ENCODE data around the gene RNF6. TPM values are rescaled to one million over a fixed set of nuclear protein-coding genes. Genes with fewer than 3 reads are reported as not detected.

Gene RNF6
- total RNA-seq, 1 experiment from 2014 or later, result 50.3 TPM

- DNase-seq (ENCODE audit: low spot score), result no peak
Observed at GRCh38 chr13:26227166-26227971, 5.3 kb upstream of the RNF6 start.

DNA sequence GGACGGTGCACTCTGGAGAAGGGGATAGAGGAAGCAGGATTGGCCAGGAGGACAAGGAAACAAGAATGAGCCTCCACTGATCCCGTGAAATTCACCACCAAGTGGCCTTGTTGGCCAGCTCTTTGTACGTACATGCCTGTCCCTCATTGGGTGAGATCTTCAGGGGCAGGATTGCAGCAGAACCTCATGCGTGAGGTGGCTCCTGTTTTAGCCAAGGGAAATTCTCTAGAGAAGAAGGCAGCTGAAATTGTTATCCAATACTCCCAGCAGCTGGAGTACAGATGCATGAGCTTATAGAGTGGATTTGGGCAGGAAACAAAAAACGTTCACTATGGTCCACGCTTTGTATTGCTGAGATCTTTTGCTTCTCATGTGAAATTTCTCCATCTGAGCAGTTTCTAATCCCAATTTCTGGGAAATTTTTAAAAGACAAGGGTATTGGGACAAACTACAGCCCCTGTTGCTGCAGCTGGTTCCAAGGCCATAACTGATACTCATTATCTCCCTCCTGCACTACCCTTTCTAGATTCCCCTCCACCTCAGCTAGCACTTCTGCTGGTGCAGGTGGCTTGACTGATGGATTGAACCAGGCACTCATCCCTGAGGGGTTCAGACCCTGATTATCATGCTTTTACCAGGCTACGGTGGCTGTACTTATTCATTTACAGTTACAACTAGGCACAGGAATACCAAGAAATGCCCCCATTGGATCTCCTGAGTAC lies 3.9 kb upstream of the RNF6 start:
- DNase-seq (ENCODE audit: low spot score), result no peak

DNA sequence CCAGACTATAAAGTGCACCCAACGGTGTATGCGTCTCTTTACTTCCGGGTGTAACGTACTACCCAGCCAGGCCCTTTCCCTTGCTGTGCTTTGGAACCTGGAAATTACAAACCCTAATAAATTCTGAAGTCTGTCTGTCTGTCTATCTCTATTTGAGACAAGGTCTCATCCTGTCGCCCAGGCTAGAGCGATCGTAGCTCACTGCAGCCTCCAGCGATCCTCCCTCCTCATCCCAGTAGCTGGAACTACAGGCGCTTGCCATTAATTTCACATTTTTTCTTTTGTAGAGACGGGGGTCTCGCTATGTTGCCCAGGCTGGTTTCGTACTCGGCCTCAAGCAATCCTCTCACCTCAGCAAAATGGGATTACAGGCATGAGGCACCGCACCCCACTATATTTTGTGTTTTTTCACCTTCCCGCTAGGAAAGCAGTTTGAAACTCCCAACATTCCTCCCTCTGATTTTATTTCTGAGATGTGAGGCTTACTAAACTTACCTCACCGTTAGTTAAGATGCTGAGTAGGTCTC lies 469 bp upstream of the RNF6 start:
- DNase-seq (ENCODE audit: low spot score), result no peak

- DNase-seq (ENCODE audit: low spot score), result no peak
Observed at GRCh38 chr13:26221399-26221720, 754 bp downstream of the RNF6 start.

DNA sequence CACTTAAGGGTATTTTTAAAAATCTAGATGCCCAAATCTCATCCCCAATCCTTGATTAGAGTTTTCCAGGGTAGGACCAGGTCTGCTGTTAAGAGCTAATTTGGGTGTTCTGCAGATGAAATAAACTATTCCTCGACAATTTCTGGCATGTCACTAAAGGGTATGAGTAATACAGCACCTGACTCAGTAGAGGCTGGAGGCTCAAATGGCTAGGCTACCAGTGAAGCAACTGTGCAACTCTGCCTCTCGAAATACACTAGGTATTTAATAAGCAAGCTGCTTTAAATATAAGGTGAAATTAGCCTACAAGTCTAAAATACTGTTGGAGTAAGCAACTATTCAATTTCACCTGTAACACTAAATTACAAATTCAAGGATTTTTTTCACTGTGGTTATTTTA lies 1.5 kb downstream of the RNF6 start:
- no peak for DNase-seq (ENCODE audit: low spot score)

- no peak for DNase-seq (ENCODE audit: low spot score)
Observed at GRCh38 chr13:26219726-26220125, 2.4 kb downstream of the RNF6 start.

- no peak for DNase-seq (ENCODE audit: low spot score)
Observed at GRCh38 chr13:26216042-26216441, 6.1 kb downstream of the RNF6 start.

GRCh38 chr13:26213982-26214381 lies 8.1 kb downstream of the RNF6 start:
- DNase-seq (ENCODE audit: low spot score), result no peak

DNA sequence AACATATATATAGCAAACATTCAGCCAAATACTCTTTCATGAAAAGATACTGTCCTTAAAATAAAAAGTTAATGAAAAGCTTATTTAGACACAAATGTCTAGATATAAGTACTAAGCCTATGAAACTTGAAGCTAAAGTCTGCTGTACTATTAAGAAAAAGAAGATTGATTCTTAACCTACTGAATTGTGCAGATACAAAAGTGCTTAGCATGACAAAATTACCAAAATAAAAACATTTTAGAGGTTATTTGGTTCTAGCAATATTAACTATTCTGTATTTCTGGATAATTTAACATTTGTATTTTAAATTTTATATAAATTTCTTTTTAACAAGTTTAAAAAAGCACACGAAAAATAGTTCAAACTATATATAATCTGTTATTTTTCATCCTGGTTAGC lies 8.8 kb downstream of the RNF6 start:
- DNase-seq (ENCODE audit: low spot score), result no peak

GRCh38 chr13:26208287-26208686 lies 13.8 kb downstream of the RNF6 start:
- no peak for DNase-seq (ENCODE audit: low spot score)

- DNase-seq (ENCODE audit: low spot score), result no peak
Observed at GRCh38 chr13:26202365-26202972, 19.6 kb downstream of the RNF6 start.

DNA sequence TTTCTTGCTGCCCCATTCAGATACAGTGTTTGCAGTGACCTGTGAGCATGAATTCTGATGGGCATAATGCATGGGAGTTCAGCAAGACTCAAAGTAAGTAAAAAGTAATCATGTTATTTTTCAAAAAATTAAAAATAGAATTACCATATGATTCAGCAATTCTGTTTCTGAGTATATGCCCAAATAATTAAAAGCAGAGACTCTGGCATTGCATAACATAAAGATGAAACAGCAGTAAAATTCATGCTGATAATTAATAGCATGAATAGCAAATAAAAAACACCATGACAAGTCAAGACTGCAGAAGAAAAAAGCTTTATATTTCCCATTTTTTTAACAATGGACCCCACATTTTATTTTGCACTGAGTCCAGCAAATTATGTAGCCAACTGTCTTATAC lies 21.3 kb downstream of the RNF6 start:
- DNase-seq (ENCODE audit: low spot score), result no peak

GRCh38 chr13:26198116-26198515 lies 24.0 kb downstream of the RNF6 start:
- DNase-seq (ENCODE audit: low spot score), result no peak

- no peak for DNase-seq (ENCODE audit: low spot score)
Observed at GRCh38 chr13:26197298-26197697, 24.8 kb downstream of the RNF6 start.

GRCh38 chr13:26186995-26187394 lies 35.1 kb downstream of the RNF6 start:
- no peak for DNase-seq (ENCODE audit: low spot score)

- peak; percentile 100 for DNase-seq (ENCODE audit: low spot score)
Observed at GRCh38 chr13:26186118-26186870, 35.8 kb downstream of the RNF6 start.

GRCh38 chr13:26185720-26186117 lies 36.4 kb downstream of the RNF6 start:
- DNase-seq (ENCODE audit: low spot score), result no peak

DNA sequence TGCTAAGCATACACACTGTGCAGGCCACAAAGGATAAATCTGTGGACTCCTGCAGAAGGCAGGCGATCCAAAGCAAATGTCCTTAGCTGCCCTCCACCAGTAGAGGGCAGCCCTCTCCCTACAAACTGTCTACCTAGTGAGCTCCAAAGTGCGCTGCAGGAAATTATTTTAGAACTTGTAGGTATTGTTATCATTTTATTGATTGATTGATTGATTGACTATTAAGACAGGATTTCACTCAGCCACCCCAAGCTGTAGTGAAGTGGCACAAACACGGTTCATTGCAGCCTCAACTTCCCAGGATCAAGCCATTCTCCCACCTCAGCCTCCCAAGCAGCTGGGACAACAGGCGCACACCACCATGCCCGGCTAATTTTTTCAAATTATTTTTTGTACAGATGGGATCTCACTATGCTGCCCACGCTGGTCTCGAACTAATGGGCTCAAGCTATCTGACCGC lies 37.3 kb downstream of the RNF6 start:
- peak; percentile 95 for DNase-seq (ENCODE audit: low spot score)

- no peak for DNase-seq (ENCODE audit: low spot score)
Observed at GRCh38 chr13:26183416-26183815, 38.7 kb downstream of the RNF6 start.

DNA sequence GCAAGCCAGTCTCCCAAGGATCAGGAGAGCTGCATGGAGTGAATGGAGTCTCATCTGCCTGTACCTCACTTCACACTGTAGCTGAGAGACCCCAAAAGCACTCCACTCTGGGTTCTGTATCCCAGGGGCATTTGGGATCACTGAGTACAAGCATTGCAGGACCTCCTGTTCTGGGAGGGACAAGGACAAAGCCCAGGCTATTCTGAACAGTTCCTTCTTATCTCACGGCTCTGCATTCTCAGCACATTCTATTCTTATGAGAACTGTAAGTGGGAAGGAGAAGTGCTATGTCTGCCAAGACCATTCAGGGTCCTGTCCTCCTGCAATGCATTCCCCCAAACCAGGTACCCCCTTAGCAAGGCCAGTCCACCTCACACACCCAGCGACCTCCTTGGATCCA lies 42.8 kb downstream of the RNF6 start:
- no peak for DNase-seq (ENCODE audit: low spot score)

DNA sequence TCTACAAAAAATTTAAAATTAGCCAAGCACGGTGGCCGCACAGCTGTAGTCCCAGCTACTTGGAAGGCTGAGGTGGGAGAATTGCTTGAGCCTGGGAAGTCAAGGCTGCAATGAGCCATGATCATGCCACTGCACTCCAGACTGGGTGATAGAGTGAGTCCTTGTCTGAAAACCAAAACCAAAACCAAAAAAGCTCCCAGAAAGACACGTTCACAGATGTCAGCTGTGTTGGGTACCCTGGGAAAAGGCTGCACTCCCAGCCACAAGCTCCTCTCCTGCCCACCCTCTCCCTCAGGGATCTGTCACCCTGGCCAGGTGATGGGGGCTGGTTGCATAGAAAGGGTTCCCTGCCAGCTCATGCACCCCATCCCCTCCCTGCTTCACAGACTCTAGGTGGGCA lies 53.3 kb downstream of the RNF6 start:
- DNase-seq (ENCODE audit: low spot score), result no peak
